K562 (cell line): ENCODE results near the gene EDDM13. TPM values are rescaled to one million over a fixed set of nuclear protein-coding genes. Genes with fewer than 3 reads are reported as not detected.

ENCODE experiments used
- ATF3 ChIP-seq, 2 experiments: fragments of 450-650 bp in 1 of 2; sonication (generic) in 1 of 2; formaldehyde crosslinking in 1 of 2; IDR thresholded peaks in 1 of 2; conservative IDR thresholded peaks in 1 of 2; 2 replicates each; pipeline versions ENCODE4 v1.6.1 to v1.8.1; 2016 to 2023; ENCODE audit warnings: mild to moderate bottlenecking in 2 of 2, moderate library complexity in 2 of 2, inconsistent platforms in 1 of 2, missing genetic modification reagents in 1 of 2
- ATF7 ChIP-seq: fragments of 450-650 bp; IDR thresholded peaks from 2 replicates; pipeline ENCODE4 v1.7.1; 2014; ENCODE audit warnings: mild to moderate bottlenecking, moderate library complexity
- BMI1 ChIP-seq: fragments of 150-350 bp; IDR thresholded peaks from 2 replicates; pipeline ENCODE4 v1.6.1; 2014; ENCODE audit warnings: low read length
- CREB3L1 ChIP-seq: fragments of 450-650 bp; IDR thresholded peaks from 2 replicates; pipeline ENCODE4 v1.6.1; 2014; ENCODE audit warnings: low read depth, mild to moderate bottlenecking, moderate library complexity, borderline replicate concordance
- CREM ChIP-seq: IDR thresholded peaks from 2 replicates; pipeline ENCODE4 v1.6.1; 2014; ENCODE audit warnings: antibody characterized with exemption, low read depth
- DIDO1 ChIP-seq: fragments of 450-650 bp; IDR thresholded peaks from 2 replicates; pipeline ENCODE4 v1.6.1; 2016; ENCODE audit warnings: low read depth, missing biosample characterization, missing genetic modification characterization
- FOXJ2 ChIP-seq: fragments of 200-800 bp; sonication (Bioruptor generic); IDR thresholded peaks from 2 replicates; pipeline ENCODE4 v1.6.1; 2016; ENCODE audit warnings: missing genetic modification characterization, missing compliant biosample characterization
- FOXK1 ChIP-seq: sonication (generic); formaldehyde crosslinking; IDR thresholded peaks from 2 replicates; pipeline ENCODE4 v1.8.0; 2022; ENCODE audit warnings: missing genetic modification reagents, mild to moderate bottlenecking, borderline replicate concordance
- GTF2E2 ChIP-seq: fragments of 200-800 bp; sonication (Bioruptor generic); IDR thresholded peaks from 2 replicates; pipeline ENCODE4 v1.6.1; 2016; ENCODE audit warnings: missing genetic modification characterization, missing compliant biosample characterization
- HDAC1 ChIP-seq, 2 experiments: fragments of 450-650 bp; IDR thresholded peaks; 2 replicates each; pipeline ENCODE4 v1.6.1; 2016 to 2017; ENCODE audit warnings: inconsistent platforms in 1 of 2, mild to moderate bottlenecking in 1 of 2, moderate library complexity in 1 of 2
- L3MBTL2 ChIP-seq: fragments of 450-650 bp; IDR thresholded peaks from 2 replicates; pipeline ENCODE4 v1.6.1; 2016; ENCODE audit warnings: mild to moderate bottlenecking, moderate library complexity
- NFYB ChIP-seq: IDR thresholded peaks from 2 replicates; pipeline ENCODE4 v1.6.1; 2011; ENCODE audit warnings: mild to moderate bottlenecking, moderate library complexity; ENCODE audit not compliant: insufficient read length; ENCODE audit errors: extremely low read depth
- NKRF ChIP-seq: fragments of 450-650 bp; IDR thresholded peaks from 2 replicates; pipeline ENCODE4 v1.6.1; 2016; ENCODE audit warnings: borderline replicate concordance
- SAP30 ChIP-seq: fragments of 200-600 bp; sonication (generic); IDR thresholded peaks from 2 replicates; pipeline ENCODE4 v1.6.1; 2012; ENCODE audit warnings: borderline replicate concordance, low read depth, mild to moderate bottlenecking, moderate library complexity, low read length, control low read depth, inconsistent platforms; ENCODE audit not compliant: insufficient read depth, poor library complexity, severe bottlenecking
- SIN3A ChIP-seq, 2 experiments: fragments of 150-350 bp in 1 of 2; IDR thresholded peaks; 2 replicates each; pipeline ENCODE4 v1.6.1; 2011 to 2016; ENCODE audit warnings: borderline replicate concordance in 2 of 2, low read depth in 2 of 2, low read length in 2 of 2, mild to moderate bottlenecking in 2 of 2, moderate library complexity in 2 of 2; ENCODE audit not compliant: control insufficient read depth in 1 of 2
- SIN3B ChIP-seq: fragments of 450-650 bp; IDR thresholded peaks from 2 replicates; pipeline ENCODE4 v1.6.1; 2017; ENCODE audit warnings: low read depth, mild to moderate bottlenecking, moderate library complexity
- USF2 ChIP-seq: sonication (generic); formaldehyde crosslinking; IDR thresholded peaks from 2 replicates; pipeline ENCODE4 v1.5.0; 2020; ENCODE audit warnings: missing genetic modification reagents
- ZNF511 ChIP-seq: sonication (generic); formaldehyde crosslinking; IDR thresholded peaks from 2 replicates; pipeline ENCODE4 v1.8.0; 2022; ENCODE audit warnings: mild to moderate bottlenecking, missing genetic modification reagents
- ZNF584 ChIP-seq: fragments of 200-800 bp; sonication (Bioruptor generic); IDR thresholded peaks from 2 replicates; pipeline ENCODE4 v1.6.1; 2016; ENCODE audit warnings: low read depth, mild to moderate bottlenecking, missing genetic modification characterization, missing compliant biosample characterization
- ZNF766 ChIP-seq: fragments of 200-800 bp; sonication (Bioruptor generic); conservative IDR thresholded peaks from 2 replicates; pipeline ENCODE4 v1.6.1; 2016; ENCODE audit warnings: missing genetic modification characterization, missing compliant biosample characterization
- polyA plus RNA-seq, 8 experiments: library from polyadenylated mRNA; depleted of rRNA in 4 of 8; stranded (reverse) in 5 of 8; unstranded in 3 of 8; fragments of >200 nt; fragmentation: Nextera tagmentation in 2 of 8; fragmentation: Illumina TruSeq in 1 of 8; extraction: Ambion mirVana in 2 of 8; extraction: Trizol in 1 of 8; gene quantifications; 2 replicates each; pipeline versions ENCODE4 v1.2.1 to v1.2.3, GENCODE V29; 2011 to 2014; ENCODE audit warnings: inconsistent platforms in 1 of 8, missing spikeins in 1 of 8
- total RNA-seq, 7 experiments: library from RNA; depleted of rRNA in 6 of 7; stranded (reverse); fragments of >200 nt in 6 of 7; fragmentation: Illumina TruSeq in 2 of 7; extraction: Trizol in 2 of 7; gene quantifications; 2 replicates each; pipeline versions ENCODE4 v1.2.1 to v1.2.3, GENCODE V29; 2011 to 2021; ENCODE audit warnings: low replicate concordance in 1 of 7

The EDDM13 gene
- total and polyA plus RNA-seq, 9 of the 15 experiments (the other 6 are each of a cell fraction or from before 2014, with no cell fraction given), result 2.0 to 7.7 (median 4.1) TPM

GRCh38 chr19:56315077-56315828 is 42.7 kb downstream of the EDDM13 start (continued):
- peak; percentile 87 for TF ChIP-seq USF2
- TF ChIP-seq SAP30, result peak; percentile 77
- no peak for TF ChIP-seq FOXK1 (CRISPR knock-in tag)
- TF ChIP-seq FOXJ2 (tag), result peak; percentile 90; the same call in 1 of the 2 replicates
- peak; percentile 95 for TF ChIP-seq NKRF
- TF ChIP-seq BMI1, result 0 out of 2 replicates have a peak, but pooled peaks have one; percentile 14
- TF ChIP-seq L3MBTL2, result peak; percentile 58; the same call in 1 of the 2 replicates
- TF ChIP-seq ZNF511 (CRISPR knock-in tag), result peak; percentile 55; the same call in 1 of the 2 replicates
- TF ChIP-seq HDAC1 (IDR thresholded peaks at IDR 0.05), result peak in 1 of 2 experiments; percentile 90; a peak in 2 of 4 replicates
- TF ChIP-seq ZNF584 (CRISPR knock-in tag), result 0 out of 2 replicates have a peak, but pooled peaks have one; percentile 78
- TF ChIP-seq ATF3 (IDR thresholded peaks at IDR 0.05), result 0 out of 2 replicates have a peak, but pooled peaks have one; percentile 25
- TF ChIP-seq ATF3 (CRISPR knock-in tag; conservative IDR thresholded peaks at IDR 0.05), result peak; percentile 44; the same call in 1 of the 2 replicates
- peak; percentile 24 for TF ChIP-seq NFYB
- TF ChIP-seq GTF2E2 (tag), result no peak
- no peak for TF ChIP-seq SIN3B
- 0 out of 2 replicates have a peak, but pooled peaks have one; percentile 13 for TF ChIP-seq DIDO1 (tag)
- TF ChIP-seq CREM, result peak; percentile 34; the same call in 1 of the 2 replicates
- peak; percentile 89; the same call in 1 of the 2 replicates for TF ChIP-seq ZNF766 (CRISPR knock-in tag)
- TF ChIP-seq CREB3L1, result 0 out of 2 replicates have a peak, but pooled peaks have one; percentile 73
- TF ChIP-seq ATF7, result peak; percentile 28
- peak; percentile 84 to 94; a peak in 2 of 4 replicates for TF ChIP-seq SIN3A (IDR thresholded peaks at IDR 0.05; ENCODE audit: borderline replicate concordance in 2 of 2, control insufficient read depth in 1 of 2, low read depth in 2 of 2, low read length in 2 of 2)
